ENCODE data around the gene TDRD15. TPM values are rescaled to one million over a fixed set of nuclear protein-coding genes. Genes with fewer than 3 reads are reported as not detected.
A peak's percentile ranks its signal among the peaks of the same experiment; 100 is the strongest.

The TDRD15 gene
- total and polyA plus RNA-seq, 2 experiments from 2014 or later = 0.07 TPM; not detected in 1

- Histone ChIP-seq H3K27me3 (no peaks in the 10 kb centered on the region), H3K4me2 (no peak overlapping the region), H3K9me3 (ENCODE audit: low read depth) (no peaks in the 10 kb centered on the region), H3K27ac (no peak overlapping the region), H3K36me3 (replicated peaks; ENCODE audit: insufficient read depth, low read depth) (no peaks in the 10 kb centered on the region), H3K4me1 (ENCODE audit: insufficient read depth) (no peaks in the 10 kb centered on the region), H2AFZ (no peak overlapping the region), H4K20me1 (ENCODE audit: insufficient read depth, poor library complexity, severe bottlenecking) (no peaks in the 10 kb centered on the region), H3K4me3 (no peak overlapping the region), H3K9me2 (replicated peaks; ENCODE audit: insufficient read depth) (no peaks in the 10 kb centered on the region), H3K79me2 (no peaks in the 10 kb centered on the region)
- TF ChIP-seq EZH2 (IDR thresholded peaks at IDR 0.05; ENCODE audit: borderline replicate concordance) (no peak), EZH2phosphoT487 (IDR thresholded peaks at IDR 0.05; ENCODE audit: low read depth, severe bottlenecking, unreplicated experiment) (no peak), CTCF (IDR thresholded peaks at IDR 0.05; ENCODE audit: poor library complexity) (no peak)
- 83% methylated on average over 4 of the region's 4 CpGs for WGBS (ENCODE audit: low lambda C conversion rate, missing lambda C conversion rate)
- DNase-seq (ENCODE audit: low spot score) = no peak
These were observed 39.4 kb upstream of the TDRD15 start for GRCh38 chr2:21084401-21084800.

- Histone ChIP-seq H3K36me3 (replicated peaks; ENCODE audit: insufficient read depth, low read depth) (no peaks in the 10 kb centered on the region), H3K79me2 (no peaks in the 10 kb centered on the region), H3K4me3 (no peak overlapping the region), H3K9me3 (ENCODE audit: low read depth) (no peaks in the 10 kb centered on the region), H3K27ac (peak overlapping the region; percentile 21), H2AFZ (no peak overlapping the region), H3K4me2 (no peak overlapping the region), H3K27me3 (no peaks in the 10 kb centered on the region), H4K20me1 (ENCODE audit: insufficient read depth, poor library complexity, severe bottlenecking) (no peaks in the 10 kb centered on the region), H3K9me2 (replicated peaks; ENCODE audit: insufficient read depth) (no peaks in the 10 kb centered on the region), H3K4me1 (ENCODE audit: insufficient read depth) (peaks cover 6% of the 10 kb centered on the region)
- 50% methylated on average over 3 of the region's 3 CpGs for WGBS (ENCODE audit: low lambda C conversion rate, missing lambda C conversion rate)
- no peak for DNase-seq (ENCODE audit: low spot score)
- TF ChIP-seq CTCF (IDR thresholded peaks at IDR 0.05; ENCODE audit: poor library complexity) = no peak
- no peak for TF ChIP-seq EZH2 (IDR thresholded peaks at IDR 0.05; ENCODE audit: borderline replicate concordance)
- no peak for TF ChIP-seq EZH2phosphoT487 (IDR thresholded peaks at IDR 0.05; ENCODE audit: low read depth, severe bottlenecking, unreplicated experiment)
These were observed 31.4 kb upstream of the TDRD15 start for GRCh38 chr2:21092308-21092869.

- no peaks in the 10 kb centered on the region for H3K9me3 ChIP-seq (ENCODE audit: low read depth)
- 45% methylated on average over 1 of the region's 1 CpG for WGBS (ENCODE audit: low lambda C conversion rate, missing lambda C conversion rate)
- no peak for DNase-seq (ENCODE audit: low spot score)
- no peaks in the 10 kb centered on the region for H3K36me3 ChIP-seq (replicated peaks; ENCODE audit: insufficient read depth, low read depth)
- peaks cover 26% of the 10 kb centered on the region for H3K4me1 ChIP-seq (ENCODE audit: insufficient read depth)
- H2AFZ ChIP-seq = no peak overlapping the region
- H3K27me3 ChIP-seq = no peaks in the 10 kb centered on the region
- no peaks in the 10 kb centered on the region for H4K20me1 ChIP-seq (ENCODE audit: insufficient read depth, poor library complexity, severe bottlenecking)
- H3K27ac ChIP-seq = peak overlapping the region; percentile 87
- TF ChIP-seq EZH2 (IDR thresholded peaks at IDR 0.05; ENCODE audit: borderline replicate concordance) (no peak), EZH2phosphoT487 (IDR thresholded peaks at IDR 0.05; ENCODE audit: low read depth, severe bottlenecking, unreplicated experiment) (no peak), CTCF (IDR thresholded peaks at IDR 0.05; ENCODE audit: poor library complexity) (no peak)
- no peaks in the 10 kb centered on the region for H3K9me2 ChIP-seq (replicated peaks; ENCODE audit: insufficient read depth)
- no peaks in the 10 kb centered on the region for H3K79me2 ChIP-seq
- H3K4me3 ChIP-seq = no peak overlapping the region
- H3K4me2 ChIP-seq = no peak overlapping the region
These were observed 28.6 kb upstream of the TDRD15 start for GRCh38 chr2:21095178-21095577.
